HEK293 (cell line): ENCODE data around the gene C21orf58.

Experiments
- PBX3 ChIP-seq: sonication (generic); formaldehyde crosslinking; IDR thresholded peaks from 2 replicates; pipeline ENCODE4 v1.8.1; 2022; ENCODE audit warnings: mild to moderate bottlenecking, moderate library complexity, missing genetic modification reagents
- RBAK ChIP-seq: fragments of 450-650 bp; formaldehyde crosslinking; IDR thresholded peaks from 2 replicates; pipeline ENCODE4 v1.5.1; 2016; ENCODE audit warnings: missing biosample characterization, missing genetic modification characterization
- ZNF660 ChIP-seq: fragments of 450-650 bp; IDR thresholded peaks from 2 replicates; pipeline ENCODE4 v1.5.1; 2018; ENCODE audit warnings: missing biosample characterization, mild to moderate bottlenecking, missing genetic modification characterization

GRCh38 chr21:46366966-46367365 is 43.3 kb upstream of the C21orf58 start:
- TF ChIP-seq PBX3 (CRISPR knock-in tag) (no peak), RBAK (no peak), ZNF660 (tag by site-specific recombination) (no peak)
